ENCODE measurements around the gene PTTG1IP.

Gene PTTG1IP

GRCh38 chr21:44907225-44907965 is 33.9 kb upstream of the PTTG1IP start:
- H3K4me1 ChIP-seq (ENCODE audit: insufficient read depth, insufficient read length) = peaks cover 38% of the 10 kb centered on the region
- H3K36me3 ChIP-seq (ENCODE audit: insufficient read depth, insufficient read length, low read length) = no peaks in the 10 kb centered on the region
- no peaks in the 10 kb centered on the region for H3K9me3 ChIP-seq (ENCODE audit: insufficient read depth, low read length)
- DNase-seq (ENCODE audit: low read depth, low spot score) = no peak
- TF ChIP-seq SUZ12 (IDR thresholded peaks at IDR 0.05; ENCODE audit: extremely low read depth, insufficient read depth, insufficient read length) (no peak), ZNF274 (IDR thresholded peaks at IDR 0.05; ENCODE audit: low read depth, low read length) (no peak), YY1 (IDR thresholded peaks at IDR 0.05; ENCODE audit: insufficient read depth, insufficient read length) (no peak)
- no peak overlapping the region for H3K4me3 ChIP-seq (ENCODE audit: insufficient read length, low read depth)
- peak overlapping the region; percentile 37 for H3K9ac ChIP-seq (ENCODE audit: insufficient read length, low read depth)
- H3K27me3 ChIP-seq (ENCODE audit: insufficient read depth, insufficient read length) = no peaks in the 10 kb centered on the region

GRCh38 chr21:44905728-44906090 is 32.2 kb upstream of the PTTG1IP start:
- Histone ChIP-seq H3K9ac (ENCODE audit: insufficient read length, low read depth) (no peak overlapping the region), H3K9me3 (ENCODE audit: insufficient read depth, low read length) (no peaks in the 10 kb centered on the region), H3K36me3 (ENCODE audit: insufficient read depth, insufficient read length, low read length) (no peaks in the 10 kb centered on the region), H3K4me1 (ENCODE audit: insufficient read depth, insufficient read length) (peaks cover 38% of the 10 kb centered on the region), H3K4me3 (ENCODE audit: insufficient read length, low read depth) (no peak overlapping the region), H3K27me3 (ENCODE audit: insufficient read depth, insufficient read length) (no peaks in the 10 kb centered on the region)
- DNase-seq (ENCODE audit: low read depth, low spot score) = no peak
- TF ChIP-seq YY1 (IDR thresholded peaks at IDR 0.05; ENCODE audit: insufficient read depth, insufficient read length) (no peak), ZNF274 (IDR thresholded peaks at IDR 0.05; ENCODE audit: low read depth, low read length) (no peak)

- TF ChIP-seq SUZ12 (IDR thresholded peaks at IDR 0.05; ENCODE audit: extremely low read depth, insufficient read depth, insufficient read length) (no peak), ZNF274 (IDR thresholded peaks at IDR 0.05; ENCODE audit: low read depth, low read length) (no peak), YY1 (IDR thresholded peaks at IDR 0.05; ENCODE audit: insufficient read depth, insufficient read length) (no peak)
- no peak for DNase-seq (ENCODE audit: low read depth, low spot score)
- no peak overlapping the region for H3K4me3 ChIP-seq (ENCODE audit: insufficient read length, low read depth)
- no peaks in the 10 kb centered on the region for H3K36me3 ChIP-seq (ENCODE audit: insufficient read depth, insufficient read length, low read length)
- no peak overlapping the region for H3K9ac ChIP-seq (ENCODE audit: insufficient read length, low read depth)
- no peaks in the 10 kb centered on the region for H3K9me3 ChIP-seq (ENCODE audit: insufficient read depth, low read length)
- peaks cover 39% of the 10 kb centered on the region for H3K4me1 ChIP-seq (ENCODE audit: insufficient read depth, insufficient read length)
- H3K27me3 ChIP-seq (ENCODE audit: insufficient read depth, insufficient read length) = no peaks in the 10 kb centered on the region
Observed at GRCh38 chr21:44905016-44905727, 31.7 kb upstream of the PTTG1IP start.

GRCh38 chr21:44904141-44904923 is 30.8 kb upstream of the PTTG1IP start:
- H3K4me3 ChIP-seq (ENCODE audit: insufficient read length, low read depth) = no peak overlapping the region
- DNase-seq (ENCODE audit: low read depth, low spot score) = no peak
- H3K36me3 ChIP-seq (ENCODE audit: insufficient read depth, insufficient read length, low read length) = no peaks in the 10 kb centered on the region
- TF ChIP-seq YY1 (IDR thresholded peaks at IDR 0.05; ENCODE audit: insufficient read depth, insufficient read length) = no peak
- no peak for TF ChIP-seq ZNF274 (IDR thresholded peaks at IDR 0.05; ENCODE audit: low read depth, low read length)
- TF ChIP-seq SUZ12 (IDR thresholded peaks at IDR 0.05; ENCODE audit: extremely low read depth, insufficient read depth, insufficient read length) = no peak
- H3K9me3 ChIP-seq (ENCODE audit: insufficient read depth, low read length) = no peaks in the 10 kb centered on the region
- H3K4me1 ChIP-seq (ENCODE audit: insufficient read depth, insufficient read length) = peaks cover 46% of the 10 kb centered on the region
- H3K27me3 ChIP-seq (ENCODE audit: insufficient read depth, insufficient read length) = no peaks in the 10 kb centered on the region
- H3K9ac ChIP-seq (ENCODE audit: insufficient read length, low read depth) = no peak overlapping the region

- no peaks in the 10 kb centered on the region for H3K27me3 ChIP-seq (ENCODE audit: insufficient read depth, insufficient read length)
Observed at GRCh38 chr21:44903689-44904088, 30.2 kb upstream of the PTTG1IP start.

GRCh38 chr21:44903050-44903685 is 29.7 kb upstream of the PTTG1IP start:
- Histone ChIP-seq H3K9ac (ENCODE audit: insufficient read length, low read depth) (no peak overlapping the region), H3K4me1 (ENCODE audit: insufficient read depth, insufficient read length) (peaks cover 51% of the 10 kb centered on the region), H3K36me3 (ENCODE audit: insufficient read depth, insufficient read length, low read length) (no peaks in the 10 kb centered on the region)

More at GRCh38 chr21:44903689-44904088, 30.2 kb upstream of the PTTG1IP start:
- H3K9ac ChIP-seq (ENCODE audit: insufficient read length, low read depth) = no peak overlapping the region
- no peaks in the 10 kb centered on the region for H3K36me3 ChIP-seq (ENCODE audit: insufficient read depth, insufficient read length, low read length)
- H3K4me3 ChIP-seq (ENCODE audit: insufficient read length, low read depth) = no peak overlapping the region
- H3K9me3 ChIP-seq (ENCODE audit: insufficient read depth, low read length) = no peaks in the 10 kb centered on the region
- H3K4me1 ChIP-seq (ENCODE audit: insufficient read depth, insufficient read length) = peaks cover 50% of the 10 kb centered on the region
- DNase-seq (ENCODE audit: low read depth, low spot score) = no peak
- TF ChIP-seq SUZ12 (IDR thresholded peaks at IDR 0.05; ENCODE audit: extremely low read depth, insufficient read depth, insufficient read length) (no peak), YY1 (IDR thresholded peaks at IDR 0.05; ENCODE audit: insufficient read depth, insufficient read length) (no peak)

More at GRCh38 chr21:44903050-44903685, 29.7 kb upstream of the PTTG1IP start:
- DNase-seq (ENCODE audit: low read depth, low spot score) = no peak
- Histone ChIP-seq H3K27me3 (ENCODE audit: insufficient read depth, insufficient read length) (no peaks in the 10 kb centered on the region), H3K4me3 (ENCODE audit: insufficient read length, low read depth) (no peak overlapping the region), H3K9me3 (ENCODE audit: insufficient read depth, low read length) (no peaks in the 10 kb centered on the region)
- no peak for TF ChIP-seq SUZ12 (IDR thresholded peaks at IDR 0.05; ENCODE audit: extremely low read depth, insufficient read depth, insufficient read length)
- no peak for TF ChIP-seq ZNF274 (IDR thresholded peaks at IDR 0.05; ENCODE audit: low read depth, low read length)
- TF ChIP-seq YY1 (IDR thresholded peaks at IDR 0.05; ENCODE audit: insufficient read depth, insufficient read length) = no peak
